Hepatocyte (in vitro differentiated cells): ENCODE data around the gene RPE. TPM values are rescaled to one million over a fixed set of nuclear protein-coding genes. Genes with fewer than 3 reads are reported as not detected.
A peak's percentile ranks its signal among the peaks of the same experiment; 100 is the strongest.

Experiments used
- DNase-seq: peaks from one replicate; pipeline ENCODE4 v3.0.0-alpha.2; 2016; ENCODE audit warnings: low spot score
- H2AFZ ChIP-seq: fragments of 200-600 bp; sonication (generic); 2 replicates; pipeline ENCODE4 v1.6.0; 2016; ENCODE audit warnings: antibody characterized with exemption, mild to moderate bottlenecking
- H3K27ac ChIP-seq: fragments of 200-600 bp; sonication (generic); 2 replicates; pipeline ENCODE4 v1.5.1; 2016; ENCODE audit warnings: mild to moderate bottlenecking
- H3K27me3 ChIP-seq: fragments of 200-600 bp; sonication (generic); 2 replicates; pipeline ENCODE4 v1.6.1; 2016
- H3K36me3 ChIP-seq: fragments of 200-600 bp; sonication (generic); replicated peaks from 2 replicates; pipeline ENCODE4 v1.5.1; 2016; ENCODE audit warnings: low read depth; ENCODE audit not compliant: insufficient read depth
- H3K4me1 ChIP-seq: fragments of 200-600 bp; sonication (generic); 2 replicates; pipeline ENCODE4 v1.5.1; 2016; ENCODE audit warnings: mild to moderate bottlenecking, moderate library complexity; ENCODE audit not compliant: insufficient read depth
- H3K4me2 ChIP-seq: fragments of 200-600 bp; sonication (generic); 2 replicates; pipeline ENCODE4 v1.6.0; 2016
- H3K4me3 ChIP-seq: fragments of 200-600 bp; sonication (generic); 2 replicates; pipeline ENCODE4 v1.5.1; 2016; ENCODE audit warnings: mild to moderate bottlenecking
- H3K79me2 ChIP-seq: fragments of 200-600 bp; sonication (generic); 2 replicates; pipeline ENCODE4 v1.6.0; 2017; ENCODE audit warnings: mild to moderate bottlenecking
- H3K9me2 ChIP-seq: fragments of 200-600 bp; sonication (generic); replicated peaks from 2 replicates; pipeline ENCODE4 v1.6.0; 2017; ENCODE audit warnings: mild to moderate bottlenecking; ENCODE audit not compliant: insufficient read depth
- H3K9me3 ChIP-seq: fragments of 200-600 bp; sonication (generic); 2 replicates; pipeline ENCODE4 v1.5.1; 2016; ENCODE audit warnings: low read depth, mild to moderate bottlenecking
- H4K20me1 ChIP-seq: fragments of 200-600 bp; sonication (generic); 2 replicates; pipeline ENCODE4 v1.6.0; 2016; ENCODE audit warnings: mild to moderate bottlenecking; ENCODE audit not compliant: insufficient read depth, poor library complexity, severe bottlenecking
- EZH2 ChIP-seq: fragments of 200-600 bp; sonication (generic); IDR thresholded peaks from 2 replicates; pipeline ENCODE4 v1.6.1; 2016; ENCODE audit warnings: antibody characterized with exemption, mild to moderate bottlenecking, borderline replicate concordance
- EZH2phosphoT487 ChIP-seq: fragments of 200-600 bp; sonication (generic); IDR thresholded peaks from one replicate; pipeline ENCODE4 v1.6.1; 2018; ENCODE audit warnings: antibody characterized with exemption, mild to moderate bottlenecking, low read depth, moderate library complexity; ENCODE audit not compliant: unreplicated experiment, severe bottlenecking
- WGBS: methylation state at CpG from one replicate; pipeline ENCODE4 v1.1.6; 2016; ENCODE audit warnings: low lambda C conversion rate; ENCODE audit errors: missing lambda C conversion rate; 5-methylcytosine and 5-hydroxymethylcytosine counted together
- polyA plus RNA-seq: library from polyadenylated mRNA; unstranded; fragments of >200 nt; fragmentation: Nextera tagmentation; extraction: Ambion mirVana; gene quantifications from 2 replicates; pipeline ENCODE4 v1.2.1, GENCODE V29; 2016
- total RNA-seq: library from RNA; depleted of rRNA; stranded (reverse); fragments of >200 nt; gene quantifications from 2 replicates; pipeline ENCODE4 v1.2.3, GENCODE V29; 2014
- TF ChIP-seq, protein P1 (sequence below): fragments of 200-600 bp; sonication (generic); IDR thresholded peaks from 2 replicates; pipeline ENCODE4 v1.5.1; 2016; ENCODE audit warnings: antibody characterized with exemption, mild to moderate bottlenecking; ENCODE audit not compliant: poor library complexity

The RPE gene
- total and polyA plus RNA-seq, 2 experiments from 2014 or later = 31.8 to 47.6 TPM

DNA sequence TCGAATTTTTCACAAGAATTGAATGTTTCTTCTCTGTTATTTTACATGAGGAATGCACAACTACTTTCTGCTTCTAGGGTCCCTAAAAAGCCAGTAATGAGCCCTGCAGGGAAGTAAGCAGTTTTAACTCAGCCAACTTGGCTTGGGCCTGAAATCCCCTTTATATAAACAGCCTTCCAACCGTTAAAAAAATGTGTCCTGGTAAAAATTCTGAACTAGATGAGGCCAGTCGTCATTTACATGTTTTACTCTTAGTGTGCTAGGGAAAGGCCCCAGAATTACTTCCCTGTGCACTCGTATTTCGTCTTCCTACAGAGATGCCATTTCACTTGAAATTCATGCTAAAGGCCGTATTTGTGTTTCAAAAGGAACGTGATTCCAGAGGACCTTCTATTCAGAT, 42.4 kb upstream of the RPE start:
- DNase-seq = no peak
- TF ChIP-seq EZH2 = no peak
- TF ChIP-seq, protein P1, sequence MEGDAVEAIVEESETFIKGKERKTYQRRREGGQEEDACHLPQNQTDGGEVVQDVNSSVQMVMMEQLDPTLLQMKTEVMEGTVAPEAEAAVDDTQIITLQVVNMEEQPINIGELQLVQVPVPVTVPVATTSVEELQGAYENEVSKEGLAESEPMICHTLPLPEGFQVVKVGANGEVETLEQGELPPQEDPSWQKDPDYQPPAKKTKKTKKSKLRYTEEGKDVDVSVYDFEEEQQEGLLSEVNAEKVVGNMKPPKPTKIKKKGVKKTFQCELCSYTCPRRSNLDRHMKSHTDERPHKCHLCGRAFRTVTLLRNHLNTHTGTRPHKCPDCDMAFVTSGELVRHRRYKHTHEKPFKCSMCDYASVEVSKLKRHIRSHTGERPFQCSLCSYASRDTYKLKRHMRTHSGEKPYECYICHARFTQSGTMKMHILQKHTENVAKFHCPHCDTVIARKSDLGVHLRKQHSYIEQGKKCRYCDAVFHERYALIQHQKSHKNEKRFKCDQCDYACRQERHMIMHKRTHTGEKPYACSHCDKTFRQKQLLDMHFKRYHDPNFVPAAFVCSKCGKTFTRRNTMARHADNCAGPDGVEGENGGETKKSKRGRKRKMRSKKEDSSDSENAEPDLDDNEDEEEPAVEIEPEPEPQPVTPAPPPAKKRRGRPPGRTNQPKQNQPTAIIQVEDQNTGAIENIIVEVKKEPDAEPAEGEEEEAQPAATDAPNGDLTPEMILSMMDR = no peak
- WGBS = 35% methylated on average over 7 of the region's 7 CpGs

DNA sequence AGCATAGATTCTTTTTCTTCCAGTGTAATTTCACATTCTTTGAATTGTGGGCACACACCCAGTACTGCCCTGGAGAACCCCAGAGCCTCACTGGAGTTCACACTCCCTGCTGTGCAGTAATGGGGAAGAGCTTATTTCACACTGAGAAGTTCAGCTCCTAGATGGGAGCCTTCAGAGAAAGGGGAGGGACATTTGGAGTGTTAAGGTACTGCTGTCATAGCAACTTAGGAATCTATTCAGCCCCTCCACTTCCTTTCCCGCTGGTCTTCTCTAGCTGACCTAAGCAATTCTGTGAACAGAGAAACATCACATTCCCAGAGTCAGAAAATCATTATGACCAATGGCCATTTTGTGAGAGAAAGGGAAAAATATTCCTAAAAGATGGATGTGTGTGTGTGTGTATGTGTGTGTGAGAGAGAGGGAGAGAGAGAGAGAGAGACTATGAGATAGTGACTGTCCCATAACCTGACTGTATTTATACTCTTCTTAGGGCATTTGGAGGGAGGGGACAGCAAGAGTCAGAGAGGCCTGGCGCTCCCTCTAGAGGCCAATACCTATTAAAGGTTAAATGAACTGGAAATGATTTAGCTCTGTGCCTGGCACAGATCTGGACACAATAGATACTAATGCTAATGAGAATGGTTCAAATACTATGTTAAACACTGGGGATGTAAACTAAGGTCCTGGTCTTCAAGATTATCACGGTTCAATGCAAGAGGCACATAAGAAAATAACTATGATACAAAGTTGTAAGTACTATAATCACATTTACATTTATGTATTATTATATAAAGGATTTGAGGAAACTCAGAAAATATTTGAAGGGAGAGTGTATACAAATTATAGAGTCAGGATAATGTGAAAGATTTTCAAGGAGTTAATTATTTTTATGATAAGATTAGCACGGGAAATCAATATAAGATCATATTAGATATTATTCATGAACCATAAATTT, 41.5 kb upstream of the RPE start:
- H3K27ac ChIP-seq = peak overlapping the region; percentile 57
- H3K4me3 ChIP-seq = no peak overlapping the region
- H3K36me3 ChIP-seq = no peaks in the 10 kb centered on the region
- DNase-seq = peak; percentile 83
- no peaks in the 10 kb centered on the region for H3K27me3 ChIP-seq
- 34% methylated on average over 4 of the region's 4 CpGs for WGBS
- H4K20me1 ChIP-seq = no peaks in the 10 kb centered on the region
- no peak overlapping the region for H3K4me2 ChIP-seq
- H3K9me2 ChIP-seq = no peaks in the 10 kb centered on the region
- peaks cover 6% of the 10 kb centered on the region for H3K4me1 ChIP-seq
- TF ChIP-seq EZH2 (no peak), EZH2phosphoT487 (no peak)
- TF ChIP-seq, protein P1 = peak; percentile 73
- peak overlapping the region; percentile 30 for H2AFZ ChIP-seq
- H3K9me3 ChIP-seq = no peaks in the 10 kb centered on the region
- H3K79me2 ChIP-seq = no peaks in the 10 kb centered on the region

More for the DNA sequence above, 42.4 kb upstream of the RPE start:
- H3K27me3 ChIP-seq = no peaks in the 10 kb centered on the region
- no peak overlapping the region for H3K4me2 ChIP-seq
- peaks cover 6% of the 10 kb centered on the region for H3K4me1 ChIP-seq
- H3K27ac ChIP-seq = peak overlapping the region; percentile 57
- no peaks in the 10 kb centered on the region for H3K79me2 ChIP-seq
- H4K20me1 ChIP-seq = no peaks in the 10 kb centered on the region
- H3K9me3 ChIP-seq = no peaks in the 10 kb centered on the region
- H3K4me3 ChIP-seq = no peak overlapping the region
- H2AFZ ChIP-seq = peak overlapping the region; percentile 12
- H3K36me3 ChIP-seq = no peaks in the 10 kb centered on the region
- no peaks in the 10 kb centered on the region for H3K9me2 ChIP-seq

DNA sequence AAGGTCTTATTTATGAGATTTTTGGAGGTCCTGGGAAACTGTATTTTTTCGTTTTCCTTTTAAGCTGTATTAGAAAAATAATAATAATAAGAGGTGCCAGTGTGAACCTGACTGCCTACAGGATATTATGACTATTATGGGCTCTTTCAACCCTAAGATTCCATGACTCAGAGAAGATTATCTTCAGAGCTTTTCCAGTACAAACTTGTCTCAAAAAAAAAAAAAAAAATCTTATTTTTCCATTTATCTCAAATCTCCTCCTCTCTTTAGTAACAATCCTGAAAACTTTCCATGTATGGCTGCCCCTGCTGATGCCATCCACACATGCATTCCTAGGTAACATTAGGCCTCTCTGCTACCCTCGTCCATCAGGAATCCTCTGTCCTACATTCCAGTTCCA, 36.7 kb upstream of the RPE start:
- Histone ChIP-seq H3K9me2 (no peaks in the 10 kb centered on the region), H3K4me1 (peaks cover 1% of the 10 kb centered on the region), H3K4me2 (no peak overlapping the region), H2AFZ (no peak overlapping the region), H3K27me3 (no peaks in the 10 kb centered on the region), H4K20me1 (no peaks in the 10 kb centered on the region), H3K9me3 (no peaks in the 10 kb centered on the region), H3K79me2 (no peaks in the 10 kb centered on the region), H3K27ac (no peak overlapping the region), H3K4me3 (no peak overlapping the region), H3K36me3 (no peaks in the 10 kb centered on the region)
- TF ChIP-seq EZH2phosphoT487 (no peak), EZH2 (no peak)
- TF ChIP-seq, protein P1 = no peak
- WGBS = 80% methylated on average over 2 of the region's 2 CpGs
- DNase-seq = no peak
